ENCODE results near the gene TAS2R41. TPM values are rescaled to one million over a fixed set of nuclear protein-coding genes. Genes with fewer than 3 reads are reported as not detected.
"Not testable (repeated sequence)": the region's sequence is repeated elsewhere in the genome, so short reads cannot be mapped to it uniquely, and the experiment has no call there.

Gene TAS2R41
- total RNA-seq, 1 donor from 2014 or later = not detected

DNA sequence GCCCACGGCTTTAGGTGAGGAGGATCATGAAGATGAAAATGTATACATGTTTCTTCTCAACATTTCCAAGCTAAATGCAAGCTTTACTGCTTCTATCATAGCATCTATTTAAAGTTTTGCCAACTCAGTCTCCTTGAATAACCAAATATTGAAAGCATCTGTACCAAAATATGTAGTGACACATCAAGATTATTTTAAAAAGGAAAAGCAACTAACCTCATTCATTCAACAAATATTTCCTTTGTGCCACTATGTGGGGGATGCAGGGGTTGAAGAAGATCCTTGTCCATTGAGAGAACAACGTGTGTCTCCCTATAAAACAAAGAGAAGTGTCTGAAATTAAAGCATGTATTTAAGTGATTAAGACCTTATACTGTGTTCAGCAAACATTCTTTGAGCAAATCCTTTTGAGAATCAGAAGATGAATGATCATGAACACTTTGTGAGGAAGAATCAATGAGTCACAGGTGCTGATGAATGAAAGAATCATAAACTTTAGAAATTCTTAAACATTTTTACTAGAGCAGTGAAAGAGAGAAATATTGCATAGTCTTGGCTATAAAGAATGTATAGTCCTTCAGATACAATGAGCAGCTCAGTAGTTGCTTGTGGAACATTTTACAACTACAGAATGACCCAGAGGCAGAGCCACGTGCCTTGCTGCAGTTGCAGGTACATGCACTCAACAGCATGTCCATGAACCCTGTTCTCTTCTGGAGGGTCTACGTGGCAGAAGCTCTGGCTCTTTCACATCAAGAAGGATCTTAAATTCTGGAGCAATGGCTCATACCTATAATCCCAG is 20.5 kb upstream of the TAS2R41 start:
- DNase-seq (ENCODE audit: low read depth in 2 of 2) = peak in 1 of 2 donors; percentile 21

GRCh38 chr7:143458263-143458662 is 19.4 kb upstream of the TAS2R41 start:
- no peak for DNase-seq (ENCODE audit: low read depth in 2 of 2)

DNA sequence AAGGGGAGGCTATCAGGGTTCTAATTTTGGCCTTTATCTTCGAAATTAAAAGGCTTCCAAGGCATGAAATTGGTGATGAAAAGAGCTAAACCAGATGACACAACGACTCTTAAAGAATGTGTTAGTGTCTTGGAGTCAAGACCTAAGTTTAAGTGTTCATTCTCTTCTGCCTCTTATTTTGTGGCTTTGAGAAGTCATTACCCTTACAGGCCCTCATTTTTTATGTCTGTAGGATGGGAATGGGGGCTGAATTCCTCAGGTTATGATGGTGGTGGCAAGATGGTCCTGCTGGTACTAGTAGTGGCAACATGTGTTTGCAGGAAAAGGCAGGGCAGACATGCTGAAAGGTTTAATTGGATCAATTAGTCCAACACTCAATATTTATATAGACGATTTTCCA is 19.0 kb upstream of the TAS2R41 start:
- DNase-seq (ENCODE audit: low read depth in 2 of 2) = no peak

DNA sequence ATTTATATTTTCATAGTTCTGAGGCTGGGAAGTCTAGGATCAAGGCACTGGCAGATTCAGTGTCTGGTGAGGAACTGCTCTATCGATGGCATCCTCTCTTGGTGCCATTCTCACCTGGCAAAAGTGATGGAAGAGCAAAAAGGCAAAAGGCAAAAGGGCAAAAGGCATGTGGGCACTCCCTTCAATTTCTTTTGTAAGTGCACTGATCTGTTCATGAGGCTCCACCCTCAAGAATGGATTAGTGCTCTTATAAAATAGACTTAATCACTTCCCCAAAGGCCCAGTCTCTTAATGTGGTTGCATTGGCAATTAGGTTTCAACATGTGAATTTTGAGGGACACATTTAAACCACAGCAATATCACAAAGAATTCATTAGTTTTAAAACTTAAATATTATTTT is 18.3 kb upstream of the TAS2R41 start:
- no peak for DNase-seq (ENCODE audit: low read depth in 2 of 2)

GRCh38 chr7:143460271-143460979 is 17.2 kb upstream of the TAS2R41 start:
- no peak for DNase-seq (ENCODE audit: low read depth in 2 of 2)

DNA sequence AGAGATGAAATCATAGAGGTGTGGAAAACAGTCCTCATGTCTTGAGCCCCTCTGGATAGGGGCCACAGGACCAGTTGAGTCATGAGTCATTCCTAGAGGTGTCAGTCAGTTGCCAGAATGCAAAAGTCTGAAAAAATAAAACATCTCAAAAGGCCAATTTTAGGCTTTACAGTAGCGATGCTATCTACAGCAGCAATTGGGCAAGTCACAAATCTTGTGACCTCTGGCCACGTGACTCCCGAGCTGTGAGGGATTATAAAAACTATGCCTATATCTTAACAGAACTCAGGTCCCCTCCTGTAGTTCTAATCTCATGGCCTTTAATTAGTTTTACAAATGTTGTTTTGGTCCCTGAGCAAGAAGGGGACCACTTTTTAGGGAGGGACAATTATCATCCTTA is 15.6 kb upstream of the TAS2R41 start:
- no peak for DNase-seq (ENCODE audit: low read depth in 2 of 2)

- DNase-seq (ENCODE audit: low read depth in 2 of 2) = no peak
These were observed 14.1 kb upstream of the TAS2R41 start for GRCh38 chr7:143463556-143463955.

GRCh38 chr7:143463957-143464356 is 13.7 kb upstream of the TAS2R41 start:
- no peak for DNase-seq (ENCODE audit: low read depth in 2 of 2)

GRCh38 chr7:143467724-143468123 is 9.9 kb upstream of the TAS2R41 start:
- no peak for DNase-seq (ENCODE audit: low read depth in 2 of 2)

DNA sequence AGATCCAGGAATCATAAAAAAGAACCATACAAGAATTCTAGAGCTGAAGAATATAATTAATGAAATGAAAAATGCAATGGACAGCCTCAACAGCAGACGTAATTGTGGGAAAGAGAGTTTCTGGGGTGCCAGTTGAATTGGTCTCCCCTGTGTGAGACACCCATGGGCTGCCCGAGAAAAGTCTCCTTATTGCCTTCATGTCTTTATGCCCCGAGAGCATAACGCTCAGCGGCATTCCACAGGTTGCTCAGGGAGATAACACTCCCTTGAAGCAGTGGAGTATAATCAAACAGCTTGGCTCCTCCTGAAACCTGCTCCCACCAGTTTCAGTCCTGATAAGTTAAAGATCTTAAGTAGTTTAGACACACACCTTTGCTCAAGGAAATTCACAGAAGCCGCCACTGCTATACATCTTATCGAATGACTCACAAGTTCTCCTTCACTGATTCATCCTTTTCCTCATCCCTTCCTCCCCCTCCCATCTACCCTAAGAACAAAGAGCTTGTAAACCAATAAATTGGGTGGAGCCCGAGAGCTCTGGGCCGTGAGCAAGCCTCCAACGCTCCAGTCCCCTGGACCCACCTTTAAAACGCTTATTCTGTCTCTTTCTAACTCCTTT is 5.5 kb upstream of the TAS2R41 start:
- peak in 1 of 2 donors; percentile 46 for DNase-seq (ENCODE audit: low read depth in 2 of 2)

- no peak for DNase-seq (ENCODE audit: low read depth in 2 of 2)
These were observed 1.5 kb downstream of the TAS2R41 start for GRCh38 chr7:143479055-143479766.

DNA sequence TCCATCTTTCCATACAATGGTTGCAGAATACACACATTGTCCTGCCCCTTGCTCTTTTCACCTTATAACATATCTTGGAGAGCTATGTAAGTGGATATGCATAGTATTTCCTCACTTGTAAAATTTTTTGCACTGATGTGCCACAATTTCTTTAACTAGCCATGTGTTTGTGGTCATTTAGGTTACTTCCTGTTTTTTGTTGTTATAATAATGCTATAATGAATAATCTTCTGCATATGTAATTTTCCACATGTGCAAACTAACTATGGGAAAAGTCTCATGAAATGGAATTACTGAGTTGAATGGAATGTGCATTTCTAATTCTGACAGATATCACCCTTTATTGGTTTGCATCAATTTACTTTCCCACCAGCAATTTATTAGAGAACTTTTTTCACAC is 2.8 kb downstream of the TAS2R41 start:
- DNase-seq (ENCODE audit: low read depth in 2 of 2) = no peak

DNA sequence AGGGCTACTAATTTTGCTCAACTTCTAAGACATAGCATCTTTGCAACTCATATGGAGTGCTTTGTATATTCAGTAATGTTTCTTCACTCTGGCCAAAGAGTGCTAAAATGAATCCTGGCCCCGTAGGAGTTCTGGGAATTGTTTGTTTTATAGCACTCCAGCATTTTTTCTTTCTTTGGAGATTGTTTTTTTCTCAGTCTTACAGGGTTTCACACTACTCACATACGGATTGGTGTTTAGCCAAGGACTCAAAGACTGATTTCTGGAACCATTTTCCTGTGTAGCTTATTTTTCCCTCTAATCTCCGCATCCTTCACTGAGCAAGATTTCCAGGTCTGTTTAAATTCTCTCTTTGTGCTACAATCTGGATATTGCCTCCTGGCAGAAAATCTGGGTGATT is 6.4 kb downstream of the TAS2R41 start:
- no peak for DNase-seq (ENCODE audit: low read depth in 2 of 2)

DNA sequence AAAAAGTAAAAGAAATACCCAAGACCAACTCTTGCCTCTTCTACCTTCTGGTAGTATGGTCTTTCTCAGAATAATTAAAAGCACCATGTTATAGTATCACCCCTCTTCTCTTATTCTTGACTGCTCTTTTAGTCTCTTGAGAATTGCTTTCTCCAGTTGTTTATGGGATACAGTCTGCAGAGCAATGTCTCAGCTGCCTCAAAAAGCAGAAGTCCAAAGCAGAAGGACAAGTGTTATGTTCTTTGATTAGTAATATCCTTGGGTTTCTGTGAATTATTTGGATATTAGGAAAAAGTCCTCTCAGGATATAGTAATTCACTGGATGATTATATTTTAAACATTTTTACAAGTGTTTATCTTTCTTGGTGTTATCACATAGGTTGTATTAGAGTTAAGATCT is 7.4 kb downstream of the TAS2R41 start:
- DNase-seq (ENCODE audit: low read depth in 2 of 2) = no peak

DNA sequence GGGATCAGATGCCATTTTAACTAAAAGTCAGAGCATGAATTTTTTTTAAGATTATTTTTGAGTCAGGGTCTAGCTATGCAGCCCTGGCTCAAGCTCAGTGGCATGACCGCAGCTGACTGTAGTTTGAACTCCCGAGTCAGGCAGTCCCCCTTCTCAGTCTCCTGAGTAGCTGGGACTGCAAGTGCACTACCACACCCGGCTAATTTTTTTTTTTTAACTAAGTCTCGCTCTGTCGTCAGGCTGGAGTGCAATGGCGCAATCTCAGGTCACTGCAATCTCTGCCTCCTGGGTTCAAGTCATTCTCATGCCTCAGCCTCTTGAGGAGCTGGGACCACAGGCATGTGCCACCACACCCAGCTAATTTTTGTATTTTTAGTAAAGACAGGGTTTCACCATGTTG is 7.8 kb downstream of the TAS2R41 start:
- DNase-seq (ENCODE audit: low read depth in 2 of 2) = no peak

DNA sequence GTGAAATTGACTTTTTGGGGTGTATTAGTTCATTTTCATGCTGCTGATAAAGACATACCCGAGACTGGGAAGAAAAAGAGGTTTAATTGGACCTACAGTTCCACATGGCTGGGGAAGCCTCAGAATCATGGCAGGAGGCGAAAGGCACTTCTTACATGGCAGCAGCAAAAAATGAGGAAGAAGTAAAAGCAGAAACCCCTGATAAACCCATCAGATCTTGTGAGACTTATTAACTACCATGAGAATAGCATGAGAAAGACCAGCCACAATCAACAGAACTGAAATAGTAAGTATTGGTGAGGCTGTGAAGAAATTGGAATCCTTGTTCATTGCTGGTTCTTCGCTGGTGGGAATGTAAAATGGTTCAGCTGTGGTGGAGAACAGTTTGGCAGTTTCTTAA is 8.6 kb downstream of the TAS2R41 start:
- DNase-seq (ENCODE audit: low read depth in 2 of 2) = not testable (repeated sequence)

DNA sequence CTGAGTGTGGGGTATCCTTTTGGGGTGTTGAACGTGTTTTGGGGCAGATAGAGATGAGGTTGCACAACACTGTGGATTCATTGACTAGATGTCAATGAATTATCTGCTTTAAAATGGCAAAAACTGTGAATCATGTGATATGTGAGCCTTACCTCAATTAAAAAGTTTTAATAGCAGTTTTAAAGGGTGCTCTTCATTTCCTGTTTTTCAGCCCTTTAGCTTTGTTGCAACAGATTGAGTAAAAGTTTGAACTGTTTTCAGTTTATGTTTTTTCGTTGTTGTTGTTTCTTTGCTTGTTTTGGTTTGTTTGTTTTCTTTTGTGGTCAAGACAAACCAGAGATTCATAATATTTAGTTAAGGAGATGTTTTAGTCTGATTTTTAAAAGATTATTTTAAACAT is 9.4 kb downstream of the TAS2R41 start:
- DNase-seq (ENCODE audit: low read depth in 2 of 2) = no peak

DNA sequence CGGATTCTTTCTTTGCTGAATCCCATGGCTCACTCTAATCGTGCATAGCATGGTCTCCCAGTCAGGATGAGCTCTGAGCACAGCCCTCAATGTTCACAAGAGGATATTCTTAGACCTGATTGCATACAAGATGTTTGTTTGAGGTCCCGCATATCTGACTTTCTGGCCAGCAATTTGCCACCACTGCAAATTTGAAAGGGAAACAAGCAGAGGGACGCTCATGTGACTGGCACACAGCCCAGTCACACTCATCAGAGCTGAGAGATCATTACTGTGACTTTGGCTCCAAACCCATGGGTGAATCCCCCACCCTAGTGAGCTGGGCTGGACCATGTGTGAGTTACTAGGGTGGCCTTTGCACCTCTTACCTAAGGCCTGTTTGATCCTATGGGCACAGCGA is 9.9 kb downstream of the TAS2R41 start:
- peak; percentile 64 to 77 for DNase-seq (ENCODE audit: low read depth in 2 of 2)

DNA sequence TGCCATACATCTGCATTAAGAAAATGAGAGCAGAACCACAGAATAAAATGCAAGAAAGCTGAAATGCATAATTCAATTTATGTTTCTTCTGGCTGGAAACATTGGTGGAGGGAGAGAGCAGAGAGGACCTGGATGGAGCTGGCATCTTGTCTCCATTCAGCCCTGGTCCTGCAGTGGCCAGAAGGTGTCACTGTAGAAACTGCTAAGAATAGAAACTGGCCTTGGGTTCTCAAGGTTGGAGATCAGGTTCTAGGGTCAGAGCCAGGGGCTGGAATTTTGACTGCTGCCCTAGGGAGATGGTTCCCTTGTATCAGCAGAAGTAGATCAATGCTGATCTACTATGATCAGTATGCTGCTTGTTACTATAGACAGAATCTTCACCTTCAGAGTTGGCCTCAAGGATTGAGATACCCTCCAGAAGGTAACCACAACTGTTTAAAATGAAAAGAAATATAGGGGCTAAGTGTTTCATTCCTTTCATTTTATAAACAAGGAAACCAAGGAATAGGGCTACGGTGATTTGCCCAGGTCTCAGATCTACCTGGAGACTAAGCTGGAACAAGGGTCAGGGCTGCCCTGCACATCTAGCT is 13.1 kb downstream of the TAS2R41 start:
- DNase-seq (ENCODE audit: low read depth in 2 of 2) = peak; percentile 16 to 72

- DNase-seq (ENCODE audit: low read depth in 2 of 2) = peak; percentile 54 to 98
These were observed 14.4 kb downstream of the TAS2R41 start for GRCh38 chr7:143492043-143492471.
